Mammary epithelial cell (primary cell): Measurements from ENCODE around the gene ABCB9.
"Not testable (repeated sequence)": the region's sequence is repeated elsewhere in the genome, so short reads cannot be mapped to it uniquely, and the experiment has no call there.

Experiments
- EZH2 ChIP-seq: IDR thresholded peaks from 2 replicates; pipeline ENCODE4 v1.6.1; 2012; ENCODE audit warnings: low read length, inconsistent platforms, borderline replicate concordance
- TF ChIP-seq, protein P1 (sequence below), 2 donors: IDR thresholded peaks in 1 of 2; conservative IDR thresholded peaks in 1 of 2; 2 replicates each; pipeline ENCODE4 v1.5.1; 2011 to 2012; ENCODE audit warnings: inconsistent platforms in 2 of 2, low read length in 2 of 2, mild to moderate bottlenecking in 2 of 2, control low read depth in 1 of 2, low read depth in 1 of 2; ENCODE audit not compliant: insufficient read depth in 1 of 2; ENCODE audit errors: extremely low read depth in 1 of 2

DNA sequence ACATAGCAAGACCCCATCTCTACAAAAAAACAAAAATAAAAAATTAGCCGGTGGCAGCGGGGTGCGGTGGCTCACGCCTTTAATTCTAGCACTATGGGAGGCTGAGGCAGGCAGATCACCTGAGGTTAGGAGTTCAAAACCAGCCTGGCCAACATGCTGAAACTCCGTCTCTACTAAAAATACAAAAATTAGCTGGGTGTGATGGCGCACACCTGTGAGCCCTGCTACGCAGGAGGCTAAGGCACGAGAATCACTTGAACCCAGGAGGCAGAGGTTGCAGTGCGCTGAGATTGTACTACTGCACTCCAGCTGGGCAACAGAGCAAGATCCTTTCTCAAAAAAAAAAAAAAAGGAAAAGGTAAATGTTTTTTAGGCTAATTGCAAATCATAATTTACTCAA, 73.5 kb downstream of the ABCB9 start:
- TF ChIP-seq, protein P1, sequence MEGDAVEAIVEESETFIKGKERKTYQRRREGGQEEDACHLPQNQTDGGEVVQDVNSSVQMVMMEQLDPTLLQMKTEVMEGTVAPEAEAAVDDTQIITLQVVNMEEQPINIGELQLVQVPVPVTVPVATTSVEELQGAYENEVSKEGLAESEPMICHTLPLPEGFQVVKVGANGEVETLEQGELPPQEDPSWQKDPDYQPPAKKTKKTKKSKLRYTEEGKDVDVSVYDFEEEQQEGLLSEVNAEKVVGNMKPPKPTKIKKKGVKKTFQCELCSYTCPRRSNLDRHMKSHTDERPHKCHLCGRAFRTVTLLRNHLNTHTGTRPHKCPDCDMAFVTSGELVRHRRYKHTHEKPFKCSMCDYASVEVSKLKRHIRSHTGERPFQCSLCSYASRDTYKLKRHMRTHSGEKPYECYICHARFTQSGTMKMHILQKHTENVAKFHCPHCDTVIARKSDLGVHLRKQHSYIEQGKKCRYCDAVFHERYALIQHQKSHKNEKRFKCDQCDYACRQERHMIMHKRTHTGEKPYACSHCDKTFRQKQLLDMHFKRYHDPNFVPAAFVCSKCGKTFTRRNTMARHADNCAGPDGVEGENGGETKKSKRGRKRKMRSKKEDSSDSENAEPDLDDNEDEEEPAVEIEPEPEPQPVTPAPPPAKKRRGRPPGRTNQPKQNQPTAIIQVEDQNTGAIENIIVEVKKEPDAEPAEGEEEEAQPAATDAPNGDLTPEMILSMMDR (conservative IDR thresholded peaks at IDR 0.05 in 1 of 2, IDR thresholded peaks at IDR 0.05 in 1 of 2; ENCODE audit: extremely low read depth in 1 of 2, insufficient read depth in 1 of 2, low read depth in 1 of 2, low read length in 2 of 2): not testable (repeated sequence)
- TF ChIP-seq EZH2: not testable (repeated sequence)
